WTC11 (cell line): ENCODE measurements around the gene CHIT1.

Experiments used
- ZNF263 ChIP-seq: sonication (generic); formaldehyde crosslinking; IDR thresholded peaks from 2 replicates; pipeline ENCODE4 v1.8.1; 2022; ENCODE audit warnings: low read depth, mild to moderate bottlenecking, moderate library complexity, missing genetic modification reagents
- TF ChIP-seq, protein P1 (sequence below): fragments of 200-600 bp; IDR thresholded peaks from 2 replicates; pipeline ENCODE4 v1.8.0; 2022; ENCODE audit warnings: antibody characterized with exemption

DNA sequence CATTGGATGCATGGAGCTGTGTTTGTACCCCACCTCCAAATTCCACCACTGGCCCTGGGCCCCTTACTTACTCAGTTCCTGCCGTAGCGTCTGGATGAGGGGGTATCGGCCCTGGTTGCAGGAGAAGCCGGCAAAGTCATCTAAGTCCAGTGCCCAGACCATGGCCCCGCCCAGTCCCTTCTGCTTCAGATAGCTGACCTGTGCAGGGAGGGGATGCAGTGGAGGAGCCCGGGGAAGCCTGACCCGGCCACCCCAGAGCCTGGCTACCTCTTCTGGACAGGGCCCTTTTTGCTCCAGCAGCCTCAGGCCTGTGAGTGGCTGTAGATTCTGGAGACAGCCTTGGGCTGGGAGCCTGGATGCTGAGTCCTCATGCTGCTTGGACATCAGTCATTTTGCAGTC, 11.8 kb downstream of the CHIT1 start:
- TF ChIP-seq, protein P1, sequence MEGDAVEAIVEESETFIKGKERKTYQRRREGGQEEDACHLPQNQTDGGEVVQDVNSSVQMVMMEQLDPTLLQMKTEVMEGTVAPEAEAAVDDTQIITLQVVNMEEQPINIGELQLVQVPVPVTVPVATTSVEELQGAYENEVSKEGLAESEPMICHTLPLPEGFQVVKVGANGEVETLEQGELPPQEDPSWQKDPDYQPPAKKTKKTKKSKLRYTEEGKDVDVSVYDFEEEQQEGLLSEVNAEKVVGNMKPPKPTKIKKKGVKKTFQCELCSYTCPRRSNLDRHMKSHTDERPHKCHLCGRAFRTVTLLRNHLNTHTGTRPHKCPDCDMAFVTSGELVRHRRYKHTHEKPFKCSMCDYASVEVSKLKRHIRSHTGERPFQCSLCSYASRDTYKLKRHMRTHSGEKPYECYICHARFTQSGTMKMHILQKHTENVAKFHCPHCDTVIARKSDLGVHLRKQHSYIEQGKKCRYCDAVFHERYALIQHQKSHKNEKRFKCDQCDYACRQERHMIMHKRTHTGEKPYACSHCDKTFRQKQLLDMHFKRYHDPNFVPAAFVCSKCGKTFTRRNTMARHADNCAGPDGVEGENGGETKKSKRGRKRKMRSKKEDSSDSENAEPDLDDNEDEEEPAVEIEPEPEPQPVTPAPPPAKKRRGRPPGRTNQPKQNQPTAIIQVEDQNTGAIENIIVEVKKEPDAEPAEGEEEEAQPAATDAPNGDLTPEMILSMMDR, result no peak
- no peak for TF ChIP-seq ZNF263
